Muscle layer of duodenum (tissue), 2 donors: ENCODE results near the gene SLC35F2.
"Not testable (repeated sequence)": the region's sequence is repeated elsewhere in the genome, so short reads cannot be mapped to it uniquely, and the experiment has no call there.

Experiments used
- H3K27ac ChIP-seq: one replicate; pipeline ENCODE4 v1.7.0; 2013; ENCODE audit warnings: mild to moderate bottlenecking, low read length
- H3K27me3 ChIP-seq: one replicate; pipeline ENCODE4 v1.7.0; 2013; ENCODE audit warnings: low read depth, mild to moderate bottlenecking, control low read depth, low read length
- H3K36me3 ChIP-seq, 2 donors: one replicate each; pipeline ENCODE4 v1.7.0; 2013; ENCODE audit warnings: low read length in 2 of 2, control low read depth in 1 of 2, mild to moderate bottlenecking in 1 of 2; ENCODE audit not compliant: insufficient read depth in 2 of 2, control insufficient read depth in 1 of 2
- H3K4me1 ChIP-seq, 2 donors: one replicate each; pipeline ENCODE4 v1.7.0; 2013; ENCODE audit warnings: low read length in 2 of 2, mild to moderate bottlenecking in 2 of 2, control low read depth in 1 of 2, moderate library complexity in 1 of 2; ENCODE audit not compliant: insufficient read depth in 2 of 2, control insufficient read depth in 1 of 2
- H3K4me3 ChIP-seq, 2 donors: one replicate each; pipeline ENCODE4 v1.7.0; 2013; ENCODE audit warnings: low read length in 2 of 2, low read depth in 1 of 2, mild to moderate bottlenecking in 1 of 2
- H3K9me3 ChIP-seq, 2 donors: one replicate each; pipeline ENCODE4 v1.7.0; 2013; ENCODE audit warnings: low read length in 2 of 2, control low read depth in 1 of 2, mild to moderate bottlenecking in 1 of 2; ENCODE audit not compliant: control insufficient read depth in 1 of 2
- donor health status: healthy.

Gene SLC35F2

DNA sequence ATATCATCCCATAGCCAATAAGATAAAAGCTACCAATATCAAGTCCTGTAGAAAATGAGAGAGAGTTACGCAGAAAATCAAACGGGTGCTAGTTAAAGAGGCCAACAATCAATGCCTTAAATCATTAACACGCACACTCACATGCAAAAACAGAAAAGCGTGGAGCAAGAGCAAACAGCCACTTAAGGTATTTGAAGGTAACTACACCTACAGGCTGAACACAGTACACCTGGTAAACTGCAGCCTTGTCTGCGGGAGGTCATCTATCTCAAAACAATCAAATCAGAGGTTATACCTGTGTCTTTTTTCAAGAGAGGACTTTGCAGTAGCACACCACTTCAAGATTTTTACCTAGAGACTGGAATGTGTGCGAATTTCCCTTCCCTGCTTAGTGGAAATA lies 23.6 kb downstream of the SLC35F2 start:
- H3K4me3 ChIP-seq = no peak overlapping the region
- H3K36me3 ChIP-seq = no peaks in the 10 kb centered on the region
- no peaks in the 10 kb centered on the region for H3K9me3 ChIP-seq
- no peaks in the 10 kb centered on the region for H3K4me1 ChIP-seq
- no peak overlapping the region for H3K27ac ChIP-seq
- no peaks in the 10 kb centered on the region for H3K27me3 ChIP-seq

DNA sequence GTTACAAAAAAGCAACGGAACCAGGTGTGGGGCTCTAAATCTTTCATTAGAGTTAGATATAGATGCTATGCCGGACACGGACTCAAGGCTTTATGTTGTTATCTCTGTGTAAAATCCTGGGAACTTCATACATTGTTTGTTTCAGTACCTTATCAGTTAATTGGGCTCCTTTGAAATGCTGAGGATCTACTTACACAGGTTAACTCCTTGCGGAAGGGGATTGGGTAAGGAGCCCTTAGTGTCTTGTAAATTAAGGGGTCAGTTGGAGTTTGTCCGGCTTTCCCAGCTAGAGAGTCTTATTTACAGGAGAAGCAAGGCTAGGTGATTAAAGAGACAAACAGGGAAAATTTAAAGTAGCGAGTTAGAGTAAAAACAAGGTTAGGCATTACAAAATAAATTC lies 24.7 kb downstream of the SLC35F2 start:
- not testable (repeated sequence) for H3K27me3 ChIP-seq, H3K27ac ChIP-seq, H3K9me3 ChIP-seq, H3K4me1 ChIP-seq, H3K36me3 ChIP-seq, H3K4me3 ChIP-seq

- Histone ChIP-seq H3K27me3 (no peaks in the 10 kb centered on the region), H3K27ac (no peak overlapping the region), H3K4me1 (no peaks in the 10 kb centered on the region), H3K9me3 (no peaks in the 10 kb centered on the region), H3K4me3 (no peak overlapping the region), H3K36me3 (no peaks in the 10 kb centered on the region)
Observed at GRCh38 chr11:107830915-107831540, 27.6 kb downstream of the SLC35F2 start.

DNA sequence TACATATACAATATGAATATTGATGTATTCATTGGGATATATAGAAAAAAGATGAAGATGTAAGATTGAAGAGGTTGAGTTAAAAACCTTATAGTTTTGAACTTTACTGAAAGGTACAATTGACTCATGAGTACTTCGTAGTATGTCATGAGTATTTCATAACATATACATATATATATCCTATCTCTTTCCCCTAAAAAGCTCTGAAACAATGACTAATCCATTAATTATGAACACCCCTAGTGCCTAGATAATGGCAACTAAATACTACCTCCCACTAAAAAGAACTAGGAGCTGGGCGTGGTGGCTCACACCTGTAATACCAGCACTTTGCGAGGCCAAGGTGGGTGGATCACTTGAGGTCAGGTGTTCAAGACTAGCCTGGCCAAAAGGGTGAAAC lies 31.5 kb downstream of the SLC35F2 start:
- no peaks in the 10 kb centered on the region for H3K9me3 ChIP-seq
- no peaks in the 10 kb centered on the region for H3K4me1 ChIP-seq
- no peaks in the 10 kb centered on the region for H3K36me3 ChIP-seq
- no peaks in the 10 kb centered on the region for H3K27me3 ChIP-seq
- no peak overlapping the region for H3K4me3 ChIP-seq
- no peak overlapping the region for H3K27ac ChIP-seq

GRCh38 chr11:107825875-107826274 lies 32.7 kb downstream of the SLC35F2 start:
- Histone ChIP-seq H3K9me3 (no peaks in the 10 kb centered on the region), H3K27ac (no peak overlapping the region)

DNA sequence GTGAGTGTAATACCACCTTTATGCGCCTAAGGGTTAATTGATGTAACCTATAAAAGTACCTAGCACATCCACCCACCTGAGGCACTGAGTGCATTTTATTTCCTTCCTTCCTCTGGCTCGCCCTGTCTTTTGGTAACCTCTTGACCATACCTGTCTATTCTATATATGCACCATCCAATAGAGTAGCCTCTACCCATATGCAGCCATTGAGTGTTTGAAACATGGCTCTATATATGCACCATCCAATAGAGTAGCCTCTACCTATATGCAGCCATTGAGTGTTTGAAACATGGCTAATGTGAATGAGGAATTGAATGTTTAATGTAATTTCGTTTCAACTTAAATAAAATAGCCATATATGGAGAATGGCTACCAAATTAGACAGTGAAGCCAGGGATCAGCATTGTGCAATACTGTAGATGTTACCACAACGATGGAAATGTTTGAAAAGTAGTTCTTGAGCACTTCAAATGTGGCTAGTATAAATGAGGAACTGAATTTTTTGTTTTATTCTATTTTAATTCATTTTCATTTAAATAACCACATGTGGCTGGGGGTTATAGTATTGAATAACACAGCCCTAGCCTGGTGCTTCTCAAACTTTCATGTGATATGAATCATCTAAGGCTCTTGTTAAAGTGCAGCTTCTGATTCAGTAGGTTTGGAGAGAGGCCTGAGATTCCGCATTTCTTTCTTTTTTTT lies 33.8 kb downstream of the SLC35F2 start:
- H3K27ac ChIP-seq = no peak overlapping the region
- no peak overlapping the region for H3K4me3 ChIP-seq
- H3K27me3 ChIP-seq = no peaks in the 10 kb centered on the region
- H3K4me1 ChIP-seq = no peaks in the 10 kb centered on the region
- no peaks in the 10 kb centered on the region for H3K36me3 ChIP-seq
- no peaks in the 10 kb centered on the region for H3K9me3 ChIP-seq

More at GRCh38 chr11:107825875-107826274, 32.7 kb downstream of the SLC35F2 start:
- no peaks in the 10 kb centered on the region for H3K27me3 ChIP-seq
- H3K36me3 ChIP-seq = no peaks in the 10 kb centered on the region
- no peaks in the 10 kb centered on the region for H3K4me1 ChIP-seq
- no peak overlapping the region for H3K4me3 ChIP-seq

DNA sequence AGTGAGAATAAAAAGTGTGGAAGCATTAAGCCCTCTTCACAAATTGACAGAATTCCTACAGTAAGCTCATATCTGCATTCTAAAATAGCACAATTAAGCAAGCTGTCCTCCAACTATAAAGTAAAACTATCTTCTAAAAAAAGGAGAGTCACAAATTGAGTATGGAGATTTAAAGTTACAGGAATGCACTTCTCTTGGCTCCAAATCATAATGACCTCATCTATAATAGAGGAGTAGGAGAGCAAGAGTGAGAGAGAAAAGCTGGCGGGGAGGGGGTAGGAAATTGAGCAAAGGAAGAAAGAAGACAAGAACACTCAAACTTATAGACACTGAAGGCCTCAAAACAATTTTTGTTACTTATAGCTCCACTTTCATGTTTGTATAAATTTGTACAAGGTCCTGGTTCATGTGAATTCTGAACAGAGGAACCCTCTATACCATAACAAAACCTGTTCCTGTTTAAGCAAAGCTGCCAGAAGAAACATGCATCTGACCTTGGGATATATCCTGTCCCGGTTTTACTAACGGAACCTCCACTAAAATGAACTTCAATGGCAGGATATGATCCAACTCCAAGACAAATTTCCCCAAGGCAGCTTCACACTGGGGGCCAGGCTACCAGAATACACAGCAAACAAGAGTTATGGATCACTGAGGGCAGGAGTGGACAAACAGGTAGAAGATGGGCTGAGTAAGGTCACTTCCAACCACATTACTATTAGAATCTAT lies 37.2 kb downstream of the SLC35F2 start:
- no peak overlapping the region for H3K27ac ChIP-seq
- H3K36me3 ChIP-seq = no peaks in the 10 kb centered on the region
- no peaks in the 10 kb centered on the region for H3K27me3 ChIP-seq
- no peaks in the 10 kb centered on the region for H3K9me3 ChIP-seq
- H3K4me3 ChIP-seq = no peak overlapping the region
- no peaks in the 10 kb centered on the region for H3K4me1 ChIP-seq

DNA sequence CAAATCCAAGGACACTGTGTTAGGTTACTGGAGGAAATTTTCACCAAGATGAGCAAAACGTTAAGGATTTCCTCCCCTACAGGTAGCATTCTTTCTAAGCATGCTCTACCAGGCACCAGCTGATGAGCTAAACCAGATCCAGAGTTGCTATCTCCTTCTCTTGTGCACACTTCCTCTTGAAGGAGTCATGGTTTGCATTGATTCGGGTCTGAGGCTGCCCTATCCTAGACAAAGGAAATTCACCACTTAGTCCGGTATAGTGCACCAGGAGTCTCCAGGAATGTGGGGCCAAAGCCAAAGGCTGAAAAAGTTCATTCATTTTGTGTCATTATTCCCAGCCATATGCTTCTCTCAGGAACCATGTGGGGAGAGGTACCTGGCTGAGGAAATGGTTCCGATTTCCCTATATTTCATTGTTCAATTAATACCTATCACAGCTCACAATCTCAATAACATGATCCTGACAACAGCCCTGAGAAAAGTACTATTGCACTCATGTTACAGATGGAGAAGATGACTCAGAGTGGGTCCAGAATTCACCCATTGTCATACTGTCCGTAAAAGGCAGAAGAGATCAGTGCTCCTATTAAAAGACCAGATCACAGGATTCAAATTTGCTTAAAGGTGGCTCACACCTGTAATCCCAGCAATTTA lies 39.1 kb downstream of the SLC35F2 start:
- Histone ChIP-seq H3K27ac (no peak overlapping the region), H3K36me3 (no peaks in the 10 kb centered on the region), H3K9me3 (no peaks in the 10 kb centered on the region), H3K27me3 (no peaks in the 10 kb centered on the region), H3K4me1 (no peaks in the 10 kb centered on the region), H3K4me3 (no peak overlapping the region)

GRCh38 chr11:107818491-107818890 lies 40.1 kb downstream of the SLC35F2 start:
- H3K27ac ChIP-seq = no peak overlapping the region
- H3K27me3 ChIP-seq = no peaks in the 10 kb centered on the region
- no peaks in the 10 kb centered on the region for H3K36me3 ChIP-seq
- H3K9me3 ChIP-seq = no peaks in the 10 kb centered on the region
- no peaks in the 10 kb centered on the region for H3K4me1 ChIP-seq
- no peak overlapping the region for H3K4me3 ChIP-seq

DNA sequence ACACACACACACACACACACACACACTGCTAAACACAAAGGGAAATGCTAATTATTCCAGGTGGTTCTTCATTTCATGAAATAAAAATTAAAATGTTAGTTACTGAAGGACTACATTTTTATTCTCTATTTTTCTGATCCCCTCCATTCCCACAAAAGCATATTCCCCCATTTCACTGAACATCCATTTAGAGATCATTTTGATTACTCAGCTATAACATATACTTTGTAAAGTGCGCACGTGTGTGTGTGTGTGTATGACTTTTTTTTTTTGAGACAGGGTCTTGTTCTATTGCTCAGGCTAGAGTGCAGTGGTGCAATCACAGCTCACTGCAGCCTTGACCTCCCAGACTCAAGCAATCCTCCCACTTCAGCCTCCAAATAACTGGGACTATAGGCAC lies 42.6 kb downstream of the SLC35F2 start:
- H3K4me1 ChIP-seq = no peaks in the 10 kb centered on the region

DNA sequence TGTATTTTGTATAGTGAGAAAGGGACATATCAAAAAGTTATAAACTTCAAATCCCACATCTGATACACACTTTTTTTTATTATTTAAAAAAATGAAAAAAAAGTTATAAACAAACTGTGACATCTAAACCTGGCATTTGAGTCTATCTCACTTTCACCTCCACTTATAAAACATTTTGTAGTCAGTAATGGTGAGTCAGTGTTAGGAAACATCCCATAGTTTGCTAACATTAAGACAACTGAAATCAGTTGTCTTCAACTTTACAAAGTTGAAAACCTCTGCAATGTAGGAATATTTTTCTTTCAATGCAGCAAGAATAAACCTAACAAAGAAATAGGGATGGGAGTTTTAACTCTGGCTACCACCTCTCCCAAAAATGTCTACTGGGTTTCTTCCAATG lies 47.7 kb downstream of the SLC35F2 start:
- H3K27me3 ChIP-seq = no peaks in the 10 kb centered on the region

More for the DNA sequence above, 42.6 kb downstream of the SLC35F2 start:
- H3K36me3 ChIP-seq = no peaks in the 10 kb centered on the region
- H3K4me3 ChIP-seq = no peak overlapping the region
- H3K9me3 ChIP-seq = no peaks in the 10 kb centered on the region
- no peak overlapping the region for H3K27ac ChIP-seq
- H3K27me3 ChIP-seq = no peaks in the 10 kb centered on the region

More for the DNA sequence above, 47.7 kb downstream of the SLC35F2 start:
- H3K4me1 ChIP-seq = no peaks in the 10 kb centered on the region
- H3K9me3 ChIP-seq = no peaks in the 10 kb centered on the region
- no peak overlapping the region for H3K4me3 ChIP-seq
- no peak overlapping the region for H3K27ac ChIP-seq
- H3K36me3 ChIP-seq = no peaks in the 10 kb centered on the region
